SIG-M5 treated with dmso at 0.1 percent for 504 hours (cell line): Measurements from ENCODE around the gene MTHFD1L.

ENCODE experiments used
- DNase-seq: peaks from one replicate; lab custom pipeline; 2025; ENCODE audit not compliant: unreplicated experiment; lab: John Stamatoyannopoulos, UW

The MTHFD1L gene

GRCh38 chr6:151147118-151147832, 281.8 kb downstream of the MTHFD1L start:
- DNase-seq: no peak

GRCh38 chr6:151148111-151148510, 282.6 kb downstream of the MTHFD1L start:
- no peak for DNase-seq

- no peak for DNase-seq
These were observed 284.3 kb downstream of the MTHFD1L start for GRCh38 chr6:151149793-151150192.
